ENCODE results near the gene CDNF. TPM values are rescaled to one million over a fixed set of nuclear protein-coding genes. Genes with fewer than 3 reads are reported as not detected.
A peak's percentile ranks its signal among the peaks of the same experiment; 100 is the strongest.

The CDNF gene
- total and polyA plus RNA-seq, 10 of the 15 experiments (the other 5 are each of a cell fraction or from before 2014, with no cell fraction given), result 0.08 to 1.9 (median 0.77) TPM

DNA sequence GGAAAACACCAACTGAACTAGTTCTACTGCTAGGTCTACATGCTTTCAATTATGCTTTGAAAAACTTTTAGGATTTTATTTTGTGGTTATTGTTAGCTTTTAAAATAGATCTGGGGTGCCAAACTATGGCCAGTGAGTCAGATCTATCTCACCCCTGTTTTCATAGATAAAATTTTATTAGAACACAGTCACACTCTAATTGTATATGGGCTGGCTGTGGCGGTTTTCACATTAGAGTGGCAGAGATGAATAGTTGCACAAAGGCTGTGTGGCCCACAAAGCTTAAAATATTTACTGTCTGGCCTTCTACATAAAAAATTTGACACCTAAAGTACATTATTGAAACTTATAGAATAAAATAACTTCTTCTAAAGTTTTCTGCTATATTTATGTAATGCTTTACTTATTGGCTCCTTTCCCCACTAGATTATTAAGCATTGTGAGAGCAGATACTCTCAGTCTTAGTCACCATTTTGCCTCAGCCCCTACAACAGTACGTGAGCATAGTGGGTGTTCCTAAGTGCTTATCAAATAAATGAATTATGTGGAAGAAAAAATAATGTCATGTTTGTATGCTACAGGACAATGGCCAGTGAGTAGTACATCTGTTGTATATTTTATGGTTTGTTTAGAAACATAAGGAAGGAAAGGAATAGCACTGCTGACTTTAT, 35.4 kb upstream of the CDNF start (continued):
- TF ChIP-seq, protein P1, sequence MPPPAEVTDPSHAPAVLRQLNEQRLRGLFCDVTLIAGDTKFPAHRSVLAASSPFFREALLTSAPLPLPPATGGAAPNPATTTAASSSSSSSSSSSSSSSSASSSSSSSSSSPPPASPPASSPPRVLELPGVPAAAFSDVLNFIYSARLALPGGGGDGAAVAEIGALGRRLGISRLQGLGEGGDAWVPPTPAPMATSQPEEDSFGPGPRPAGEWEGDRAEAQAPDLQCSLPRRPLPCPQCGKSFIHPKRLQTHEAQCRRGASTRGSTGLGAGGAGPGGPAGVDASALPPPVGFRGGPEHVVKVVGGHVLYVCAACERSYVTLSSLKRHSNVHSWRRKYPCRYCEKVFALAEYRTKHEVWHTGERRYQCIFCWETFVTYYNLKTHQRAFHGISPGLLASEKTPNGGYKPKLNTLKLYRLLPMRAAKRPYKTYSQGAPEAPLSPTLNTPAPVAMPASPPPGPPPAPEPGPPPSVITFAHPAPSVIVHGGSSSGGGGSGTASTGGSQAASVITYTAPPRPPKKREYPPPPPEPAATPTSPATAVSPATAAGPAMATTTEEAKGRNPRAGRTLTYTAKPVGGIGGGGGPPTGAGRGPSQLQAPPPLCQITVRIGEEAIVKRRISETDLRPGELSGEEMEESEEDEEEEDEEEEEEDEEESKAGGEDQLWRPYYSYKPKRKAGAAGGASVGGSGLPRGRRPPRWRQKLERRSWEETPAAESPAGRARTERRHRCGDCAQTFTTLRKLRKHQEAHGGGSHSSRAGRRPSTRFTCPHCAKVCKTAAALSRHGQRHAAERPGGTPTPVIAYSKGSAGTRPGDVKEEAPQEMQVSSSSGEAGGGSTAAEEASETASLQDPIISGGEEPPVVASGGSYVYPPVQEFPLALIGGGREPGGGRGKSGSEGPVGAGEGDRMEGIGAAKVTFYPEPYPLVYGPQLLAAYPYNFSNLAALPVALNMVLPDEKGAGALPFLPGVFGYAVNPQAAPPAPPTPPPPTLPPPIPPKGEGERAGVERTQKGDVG (CRISPR knock-in tag; IDR thresholded peaks at IDR 0.05), result no peak
- TF ChIP-seq ZNF274 (IDR thresholded peaks at IDR 0.05; ENCODE audit: insufficient read depth, insufficient read length) (no peak), ZBED1 (IDR thresholded peaks at IDR 0.05; ENCODE audit: borderline replicate concordance) (no peak), ZNF207 (IDR thresholded peaks at IDR 0.05; ENCODE audit: borderline replicate concordance) (no peak), EED (IDR thresholded peaks at IDR 0.05; ENCODE audit: low read depth) (no peak), SMAD1 (IDR thresholded peaks at IDR 0.05; ENCODE audit: low read depth, partially characterized antibody) (no peak)
- TF ChIP-seq, protein P2, sequence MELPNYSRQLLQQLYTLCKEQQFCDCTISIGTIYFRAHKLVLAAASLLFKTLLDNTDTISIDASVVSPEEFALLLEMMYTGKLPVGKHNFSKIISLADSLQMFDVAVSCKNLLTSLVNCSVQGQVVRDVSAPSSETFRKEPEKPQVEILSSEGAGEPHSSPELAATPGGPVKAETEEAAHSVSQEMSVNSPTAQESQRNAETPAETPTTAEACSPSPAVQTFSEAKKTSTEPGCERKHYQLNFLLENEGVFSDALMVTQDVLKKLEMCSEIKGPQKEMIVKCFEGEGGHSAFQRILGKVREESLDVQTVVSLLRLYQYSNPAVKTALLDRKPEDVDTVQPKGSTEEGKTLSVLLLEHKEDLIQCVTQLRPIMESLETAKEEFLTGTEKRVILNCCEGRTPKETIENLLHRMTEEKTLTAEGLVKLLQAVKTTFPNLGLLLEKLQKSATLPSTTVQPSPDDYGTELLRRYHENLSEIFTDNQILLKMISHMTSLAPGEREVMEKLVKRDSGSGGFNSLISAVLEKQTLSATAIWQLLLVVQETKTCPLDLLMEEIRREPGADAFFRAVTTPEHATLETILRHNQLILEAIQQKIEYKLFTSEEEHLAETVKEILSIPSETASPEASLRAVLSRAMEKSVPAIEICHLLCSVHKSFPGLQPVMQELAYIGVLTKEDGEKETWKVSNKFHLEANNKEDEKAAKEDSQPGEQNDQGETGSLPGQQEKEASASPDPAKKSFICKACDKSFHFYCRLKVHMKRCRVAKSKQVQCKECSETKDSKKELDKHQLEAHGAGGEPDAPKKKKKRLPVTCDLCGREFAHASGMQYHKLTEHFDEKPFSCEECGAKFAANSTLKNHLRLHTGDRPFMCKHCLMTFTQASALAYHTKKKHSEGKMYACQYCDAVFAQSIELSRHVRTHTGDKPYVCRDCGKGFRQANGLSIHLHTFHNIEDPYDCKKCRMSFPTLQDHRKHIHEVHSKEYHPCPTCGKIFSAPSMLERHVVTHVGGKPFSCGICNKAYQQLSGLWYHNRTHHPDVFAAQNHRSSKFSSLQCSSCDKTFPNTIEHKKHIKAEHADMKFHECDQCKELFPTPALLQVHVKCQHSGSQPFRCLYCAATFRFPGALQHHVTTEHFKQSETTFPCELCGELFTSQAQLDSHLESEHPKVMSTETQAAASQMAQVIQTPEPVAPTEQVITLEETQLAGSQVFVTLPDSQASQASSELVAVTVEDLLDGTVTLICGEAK (IDR thresholded peaks at IDR 0.05; ENCODE audit: borderline replicate concordance), result peak; percentile 57; the same call in 1 of the 2 replicates
- TF ChIP-seq, protein P3, sequence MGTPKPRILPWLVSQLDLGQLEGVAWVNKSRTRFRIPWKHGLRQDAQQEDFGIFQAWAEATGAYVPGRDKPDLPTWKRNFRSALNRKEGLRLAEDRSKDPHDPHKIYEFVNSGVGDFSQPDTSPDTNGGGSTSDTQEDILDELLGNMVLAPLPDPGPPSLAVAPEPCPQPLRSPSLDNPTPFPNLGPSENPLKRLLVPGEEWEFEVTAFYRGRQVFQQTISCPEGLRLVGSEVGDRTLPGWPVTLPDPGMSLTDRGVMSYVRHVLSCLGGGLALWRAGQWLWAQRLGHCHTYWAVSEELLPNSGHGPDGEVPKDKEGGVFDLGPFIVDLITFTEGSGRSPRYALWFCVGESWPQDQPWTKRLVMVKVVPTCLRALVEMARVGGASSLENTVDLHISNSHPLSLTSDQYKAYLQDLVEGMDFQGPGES (IDR thresholded peaks at IDR 0.05), result no peak
- TF ChIP-seq, protein P4, sequence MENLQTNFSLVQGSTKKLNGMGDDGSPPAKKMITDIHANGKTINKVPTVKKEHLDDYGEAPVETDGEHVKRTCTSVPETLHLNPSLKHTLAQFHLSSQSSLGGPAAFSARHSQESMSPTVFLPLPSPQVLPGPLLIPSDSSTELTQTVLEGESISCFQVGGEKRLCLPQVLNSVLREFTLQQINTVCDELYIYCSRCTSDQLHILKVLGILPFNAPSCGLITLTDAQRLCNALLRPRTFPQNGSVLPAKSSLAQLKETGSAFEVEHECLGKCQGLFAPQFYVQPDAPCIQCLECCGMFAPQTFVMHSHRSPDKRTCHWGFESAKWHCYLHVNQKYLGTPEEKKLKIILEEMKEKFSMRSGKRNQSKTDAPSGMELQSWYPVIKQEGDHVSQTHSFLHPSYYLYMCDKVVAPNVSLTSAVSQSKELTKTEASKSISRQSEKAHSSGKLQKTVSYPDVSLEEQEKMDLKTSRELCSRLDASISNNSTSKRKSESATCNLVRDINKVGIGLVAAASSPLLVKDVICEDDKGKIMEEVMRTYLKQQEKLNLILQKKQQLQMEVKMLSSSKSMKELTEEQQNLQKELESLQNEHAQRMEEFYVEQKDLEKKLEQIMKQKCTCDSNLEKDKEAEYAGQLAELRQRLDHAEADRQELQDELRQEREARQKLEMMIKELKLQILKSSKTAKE (IDR thresholded peaks at IDR 0.05; ENCODE audit: low read depth, poor library complexity, severe bottlenecking), result no peak
- TF ChIP-seq, protein P5, sequence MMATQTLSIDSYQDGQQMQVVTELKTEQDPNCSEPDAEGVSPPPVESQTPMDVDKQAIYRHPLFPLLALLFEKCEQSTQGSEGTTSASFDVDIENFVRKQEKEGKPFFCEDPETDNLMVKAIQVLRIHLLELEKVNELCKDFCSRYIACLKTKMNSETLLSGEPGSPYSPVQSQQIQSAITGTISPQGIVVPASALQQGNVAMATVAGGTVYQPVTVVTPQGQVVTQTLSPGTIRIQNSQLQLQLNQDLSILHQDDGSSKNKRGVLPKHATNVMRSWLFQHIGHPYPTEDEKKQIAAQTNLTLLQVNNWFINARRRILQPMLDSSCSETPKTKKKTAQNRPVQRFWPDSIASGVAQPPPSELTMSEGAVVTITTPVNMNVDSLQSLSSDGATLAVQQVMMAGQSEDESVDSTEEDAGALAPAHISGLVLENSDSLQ (IDR thresholded peaks at IDR 0.05), result no peak
- TF ChIP-seq, protein P6, sequence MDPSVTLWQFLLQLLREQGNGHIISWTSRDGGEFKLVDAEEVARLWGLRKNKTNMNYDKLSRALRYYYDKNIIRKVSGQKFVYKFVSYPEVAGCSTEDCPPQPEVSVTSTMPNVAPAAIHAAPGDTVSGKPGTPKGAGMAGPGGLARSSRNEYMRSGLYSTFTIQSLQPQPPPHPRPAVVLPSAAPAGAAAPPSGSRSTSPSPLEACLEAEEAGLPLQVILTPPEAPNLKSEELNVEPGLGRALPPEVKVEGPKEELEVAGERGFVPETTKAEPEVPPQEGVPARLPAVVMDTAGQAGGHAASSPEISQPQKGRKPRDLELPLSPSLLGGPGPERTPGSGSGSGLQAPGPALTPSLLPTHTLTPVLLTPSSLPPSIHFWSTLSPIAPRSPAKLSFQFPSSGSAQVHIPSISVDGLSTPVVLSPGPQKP (IDR thresholded peaks at IDR 0.05; ENCODE audit: low read depth, low read length), result no peak
